ENCODE data around the gene CCNK. TPM values are rescaled to one million over a fixed set of nuclear protein-coding genes. Genes with fewer than 3 reads are reported as not detected.

CCNK gene
- total RNA-seq, 2 experiments from 2014 or later: 90.2 to 98.8 TPM

- Mint-ChIP-seq H3K36me3 (ENCODE audit: low read depth) (peaks cover 23% of the 10 kb centered on the region), H3K4me1 (ENCODE audit: low read depth) (no peaks in the 10 kb centered on the region), H3K4me3 (no peak overlapping the region), H3K27me3 (no peaks in the 10 kb centered on the region), H3K9me3 (no peaks in the 10 kb centered on the region), H3K27ac (no peak overlapping the region)
- no peak for DNase-seq
- no peak for TF ChIP-seq CTCF (IDR thresholded peaks at IDR 0.05)
- CTCF ChIA-PET: no interaction called here
- no peak for ATAC-seq
- POLR2A ChIA-PET: no interaction called here
- intact Hi-C loops (cut with micrococcal nuclease): no loop called here
Measured at GRCh38 chr14:99462210-99462609, 19.0 kb upstream of the CCNK start.

- no peak for ATAC-seq
Measured at GRCh38 chr14:99463974-99464373, 17.2 kb upstream of the CCNK start.

GRCh38 chr14:99465288-99465687 is 15.9 kb upstream of the CCNK start:
- ATAC-seq (no peak), DNase-seq (no peak)
- peaks cover 14% of the 10 kb centered on the region for H3K36me3 Mint-ChIP-seq (ENCODE audit: low read depth)
- peaks cover 22% of the 10 kb centered on the region for H3K4me1 Mint-ChIP-seq (ENCODE audit: low read depth)
- TF ChIP-seq CTCF (IDR thresholded peaks at IDR 0.05): no peak
- ChIA-PET CTCF (no interaction called here), POLR2A (interaction anchor here (1.3 kb wide), 1 partner anchor 11 kb away, joined by 3 read pairs; no protein-coding TSS in a partner anchor)
- no peak overlapping the region for H3K4me3 Mint-ChIP-seq
- no peaks in the 10 kb centered on the region for H3K9me3 Mint-ChIP-seq
- H3K27ac Mint-ChIP-seq: no peak overlapping the region
- intact Hi-C loops (cut with micrococcal nuclease): no loop called here
- H3K27me3 Mint-ChIP-seq: no peaks in the 10 kb centered on the region

More at GRCh38 chr14:99463974-99464373, 17.2 kb upstream of the CCNK start:
- TF ChIP-seq CTCF (IDR thresholded peaks at IDR 0.05): no peak
- Mint-ChIP-seq H3K9me3 (no peaks in the 10 kb centered on the region), H3K4me3 (no peak overlapping the region), H3K4me1 (ENCODE audit: low read depth) (peaks cover 14% of the 10 kb centered on the region), H3K27me3 (no peaks in the 10 kb centered on the region), H3K36me3 (ENCODE audit: low read depth) (peaks cover 17% of the 10 kb centered on the region), H3K27ac (no peak overlapping the region)
- CTCF ChIA-PET: no interaction called here
- intact Hi-C loops (cut with micrococcal nuclease): no loop called here
- no peak for DNase-seq
- POLR2A ChIA-PET: no interaction called here

- ATAC-seq: no peak
- H3K4me1 Mint-ChIP-seq (ENCODE audit: low read depth): peaks cover 26% of the 10 kb centered on the region
- intact Hi-C loops (cut with micrococcal nuclease): no loop called here
- no peak for TF ChIP-seq CTCF (IDR thresholded peaks at IDR 0.05)
- peaks cover 9% of the 10 kb centered on the region for H3K36me3 Mint-ChIP-seq (ENCODE audit: low read depth)
- ChIA-PET CTCF (no interaction called here), POLR2A (interaction anchor here (1.0 kb wide), 1 partner anchor 14 kb away, joined by 3 read pairs; the partner anchor contains the start of genes CCNK and SETD3)
- no peak overlapping the region for H3K27ac Mint-ChIP-seq
- H3K27me3 Mint-ChIP-seq: no peaks in the 10 kb centered on the region
- DNase-seq: no peak
- no peak overlapping the region for H3K4me3 Mint-ChIP-seq
- H3K9me3 Mint-ChIP-seq: no peaks in the 10 kb centered on the region
Measured at GRCh38 chr14:99466758-99467157, 14.5 kb upstream of the CCNK start.

GRCh38 chr14:99467336-99468078 is 13.7 kb upstream of the CCNK start:
- peaks cover 7% of the 10 kb centered on the region for H3K36me3 Mint-ChIP-seq (ENCODE audit: low read depth)
- H3K27me3 Mint-ChIP-seq: no peaks in the 10 kb centered on the region
- POLR2A ChIA-PET: interaction anchor here (1.0 kb wide), 1 partner anchor 13 kb away, joined by 3 read pairs; the partner anchor contains the start of genes CCNK and SETD3
- H3K4me3 Mint-ChIP-seq: no peak overlapping the region
- peaks cover 26% of the 10 kb centered on the region for H3K4me1 Mint-ChIP-seq (ENCODE audit: low read depth)
- no peak for TF ChIP-seq CTCF (IDR thresholded peaks at IDR 0.05)
- CTCF ChIA-PET: interaction anchor here (0.8 kb wide), 1 partner anchor 74 kb away, joined by 3 read pairs; no protein-coding TSS in a partner anchor
- DNase-seq (no peak), ATAC-seq (no peak)
- intact Hi-C loops (cut with micrococcal nuclease): no loop called here
- H3K27ac Mint-ChIP-seq: no peak overlapping the region
- H3K9me3 Mint-ChIP-seq: no peaks in the 10 kb centered on the region

All from activated CD8-positive, alpha-beta T cell treated with anti-CD3 and anti-CD28 coated beads for 36 hours (primary cell).